NCI-H2227 treated with DMSO at 0.1 percent for 48 hours (cell line): ENCODE measurements around the gene PSMD5.

Experiments used
- DNase-seq: peaks from one replicate; lab custom pipeline; 2025; lab: John Stamatoyannopoulos, UW

PSMD5 gene

GRCh38 chr9:120874226-120875194 is 31.8 kb upstream of the PSMD5 start:
- no peak for DNase-seq

GRCh38 chr9:120873512-120873911 is 30.8 kb upstream of the PSMD5 start:
- DNase-seq: no peak

- no peak for DNase-seq
These were observed 30.2 kb upstream of the PSMD5 start for GRCh38 chr9:120872791-120873502.

GRCh38 chr9:120870206-120870605 is 27.5 kb upstream of the PSMD5 start:
- DNase-seq: no peak

GRCh38 chr9:120869726-120870125 is 27.0 kb upstream of the PSMD5 start:
- no peak for DNase-seq

- DNase-seq: no peak
These were observed 26.6 kb upstream of the PSMD5 start for GRCh38 chr9:120869360-120869687.

GRCh38 chr9:120868676-120869359 is 26.1 kb upstream of the PSMD5 start:
- peak; percentile 52 for DNase-seq

- no peak for DNase-seq
These were observed 25.6 kb upstream of the PSMD5 start for GRCh38 chr9:120868339-120868675.

- DNase-seq: no peak
These were observed 25.1 kb upstream of the PSMD5 start for GRCh38 chr9:120867676-120868338.

- no peak for DNase-seq
These were observed 23.9 kb upstream of the PSMD5 start for GRCh38 chr9:120866651-120867050.

GRCh38 chr9:120865809-120866208 is 23.1 kb upstream of the PSMD5 start:
- no peak for DNase-seq

GRCh38 chr9:120865176-120865575 is 22.5 kb upstream of the PSMD5 start:
- no peak for DNase-seq

GRCh38 chr9:120864719-120865118 is 22.0 kb upstream of the PSMD5 start:
- no peak for DNase-seq

GRCh38 chr9:120863833-120864232 is 21.1 kb upstream of the PSMD5 start:
- no peak for DNase-seq

- DNase-seq: no peak
These were observed 19.7 kb upstream of the PSMD5 start for GRCh38 chr9:120862452-120862851.

GRCh38 chr9:120861935-120862334 is 19.2 kb upstream of the PSMD5 start:
- DNase-seq: no peak

GRCh38 chr9:120860083-120860482 is 17.4 kb upstream of the PSMD5 start:
- DNase-seq: no peak

- no peak for DNase-seq
These were observed 16.6 kb upstream of the PSMD5 start for GRCh38 chr9:120859361-120859760.

- no peak for DNase-seq
These were observed 15.2 kb upstream of the PSMD5 start for GRCh38 chr9:120857902-120858301.

GRCh38 chr9:120857481-120857880 is 14.8 kb upstream of the PSMD5 start:
- DNase-seq: no peak

GRCh38 chr9:120856700-120857099 is 14.0 kb upstream of the PSMD5 start:
- no peak for DNase-seq
